HepG2 (cell line): Measurements from ENCODE around the gene APPBP2. TPM values are rescaled to one million over a fixed set of nuclear protein-coding genes. Genes with fewer than 3 reads are reported as not detected.
A peak's percentile ranks its signal among the peaks of the same experiment; 100 is the strongest.

ENCODE experiments used
- ETV5 ChIP-seq: IDR thresholded peaks from 2 replicates; pipeline ENCODE4 v1.6.1; 2018; ENCODE audit warnings: missing biosample characterization, missing genetic modification reagents, inconsistent platforms, borderline replicate concordance
- HNRNPH1 ChIP-seq: fragments of 200-400 bp; formaldehyde crosslinking; optimal IDR thresholded peaks from 2 replicates; pipeline ENCODE3; 2017; ENCODE audit warnings: mild to moderate bottlenecking, low read depth, low read length
- HOXA9 ChIP-seq: sonication (generic); formaldehyde crosslinking; IDR thresholded peaks from 2 replicates; pipeline ENCODE4 v1.8.1; 2022; ENCODE audit warnings: missing genetic modification reagents, mild to moderate bottlenecking, moderate library complexity, borderline replicate concordance
- NFE2L1 ChIP-seq: sonication (generic); formaldehyde crosslinking; IDR thresholded peaks from 2 replicates; pipeline ENCODE4 v1.4.0; 2020; ENCODE audit warnings: missing genetic modification reagents, mild to moderate bottlenecking, borderline replicate concordance
- NPAS2 ChIP-seq: sonication (generic); formaldehyde crosslinking; IDR thresholded peaks from 2 replicates; pipeline ENCODE4 v1.8.0; 2022; ENCODE audit warnings: mild to moderate bottlenecking, missing genetic modification reagents, borderline replicate concordance
- NR1H2 ChIP-seq: sonication (generic); formaldehyde crosslinking; IDR thresholded peaks from 2 replicates; pipeline ENCODE4 v1.8.1; 2022; ENCODE audit warnings: low read depth, missing genetic modification reagents, borderline replicate concordance
- RAD21 ChIP-seq: fragments of 450-650 bp; formaldehyde crosslinking; IDR thresholded peaks from 2 replicates; pipeline ENCODE4 v1.5.0; 2020; ENCODE audit warnings: mild to moderate bottlenecking
- ZBTB14 ChIP-seq: sonication (generic); formaldehyde crosslinking; IDR thresholded peaks from 2 replicates; pipeline ENCODE4 v1.4.0; 2020; ENCODE audit warnings: missing genetic modification reagents
- ZNF207 ChIP-seq: fragments of 450-650 bp; IDR thresholded peaks from 2 replicates; pipeline ENCODE4 v1.6.1; 2016; ENCODE audit warnings: antibody characterized with exemption, borderline replicate concordance
- ZNF335 ChIP-seq: sonication (generic); formaldehyde crosslinking; IDR thresholded peaks from 2 replicates; pipeline ENCODE4 v1.4.0; 2020; ENCODE audit warnings: missing genetic modification reagents
- ZNF562 ChIP-seq: sonication (generic); formaldehyde crosslinking; IDR thresholded peaks from 2 replicates; pipeline ENCODE4 v1.8.0; 2022; ENCODE audit warnings: missing genetic modification reagents, borderline replicate concordance
- ZNF75D ChIP-seq: sonication (generic); formaldehyde crosslinking; IDR thresholded peaks from 2 replicates; pipeline ENCODE4 v1.8.1; 2023; ENCODE audit warnings: missing genetic modification reagents, mild to moderate bottlenecking, borderline replicate concordance
- ZNF792 ChIP-seq: IDR thresholded peaks from 2 replicates; pipeline ENCODE4 v1.6.1; 2016
- ZNF83 ChIP-seq: sonication (generic); formaldehyde crosslinking; IDR thresholded peaks from 2 replicates; pipeline ENCODE4 v1.4.0; 2020; ENCODE audit warnings: missing genetic modification reagents, mild to moderate bottlenecking, borderline replicate concordance
- polyA plus RNA-seq, 8 experiments: library from polyadenylated mRNA; depleted of rRNA in 3 of 8; stranded (reverse) in 7 of 8; unstranded in 1 of 8; fragments of >200 nt; fragmentation: Illumina TruSeq in 4 of 8; extraction: Trizol in 4 of 8; gene quantifications; 2 replicates each; pipeline versions ENCODE4 v1.2.1 to v1.2.3, GENCODE V29; 2011 to 2016; ENCODE audit warnings: low read depth in 4 of 8, missing spikeins in 1 of 8, mixed read lengths in 1 of 8; ENCODE audit not compliant: insufficient read depth in 1 of 8
- total RNA-seq, 5 experiments: library from RNA; depleted of rRNA; stranded (reverse); fragments of >200 nt; fragmentation: Illumina TruSeq; extraction: Trizol; gene quantifications; 2 replicates each; pipeline ENCODE4 v1.2.3, GENCODE V29; 2016; ENCODE audit warnings: low read depth in 1 of 5
- TF ChIP-seq, protein P1 (sequence below): sonication (generic); formaldehyde crosslinking; IDR thresholded peaks from 2 replicates; pipeline ENCODE4 v1.5.0; 2020; ENCODE audit warnings: missing genetic modification reagents
- TF ChIP-seq, protein P2 (sequence below): sonication (generic); formaldehyde crosslinking; IDR thresholded peaks from one replicate; pipeline ENCODE4 v1.5.1; 2020; ENCODE audit warnings: mild to moderate bottlenecking, missing genetic modification reagents; ENCODE audit errors: not compliant biosample characterization
- TF ChIP-seq, protein P3 (sequence below): sonication (generic); formaldehyde crosslinking; IDR thresholded peaks from 2 replicates; pipeline ENCODE4 v1.5.0; 2020; ENCODE audit warnings: missing genetic modification reagents

The APPBP2 gene
- total and polyA plus RNA-seq, 2 of the 13 experiments (the other 11 are each of a cell fraction or from before 2014, with no cell fraction given), result 17.5 to 45.8 TPM

- TF ChIP-seq, protein P1, sequence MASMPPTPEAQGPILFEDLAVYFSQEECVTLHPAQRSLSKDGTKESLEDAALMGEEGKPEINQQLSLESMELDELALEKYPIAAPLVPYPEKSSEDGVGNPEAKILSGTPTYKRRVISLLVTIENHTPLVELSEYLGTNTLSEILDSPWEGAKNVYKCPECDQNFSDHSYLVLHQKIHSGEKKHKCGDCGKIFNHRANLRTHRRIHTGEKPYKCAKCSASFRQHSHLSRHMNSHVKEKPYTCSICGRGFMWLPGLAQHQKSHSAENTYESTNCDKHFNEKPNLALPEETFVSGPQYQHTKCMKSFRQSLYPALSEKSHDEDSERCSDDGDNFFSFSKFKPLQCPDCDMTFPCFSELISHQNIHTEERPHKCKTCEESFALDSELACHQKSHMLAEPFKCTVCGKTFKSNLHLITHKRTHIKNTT (CRISPR knock-in tag), result no peak
- no peak; the same call in 1 of the 2 replicates for TF ChIP-seq ZBTB14
- TF ChIP-seq, protein P2, sequence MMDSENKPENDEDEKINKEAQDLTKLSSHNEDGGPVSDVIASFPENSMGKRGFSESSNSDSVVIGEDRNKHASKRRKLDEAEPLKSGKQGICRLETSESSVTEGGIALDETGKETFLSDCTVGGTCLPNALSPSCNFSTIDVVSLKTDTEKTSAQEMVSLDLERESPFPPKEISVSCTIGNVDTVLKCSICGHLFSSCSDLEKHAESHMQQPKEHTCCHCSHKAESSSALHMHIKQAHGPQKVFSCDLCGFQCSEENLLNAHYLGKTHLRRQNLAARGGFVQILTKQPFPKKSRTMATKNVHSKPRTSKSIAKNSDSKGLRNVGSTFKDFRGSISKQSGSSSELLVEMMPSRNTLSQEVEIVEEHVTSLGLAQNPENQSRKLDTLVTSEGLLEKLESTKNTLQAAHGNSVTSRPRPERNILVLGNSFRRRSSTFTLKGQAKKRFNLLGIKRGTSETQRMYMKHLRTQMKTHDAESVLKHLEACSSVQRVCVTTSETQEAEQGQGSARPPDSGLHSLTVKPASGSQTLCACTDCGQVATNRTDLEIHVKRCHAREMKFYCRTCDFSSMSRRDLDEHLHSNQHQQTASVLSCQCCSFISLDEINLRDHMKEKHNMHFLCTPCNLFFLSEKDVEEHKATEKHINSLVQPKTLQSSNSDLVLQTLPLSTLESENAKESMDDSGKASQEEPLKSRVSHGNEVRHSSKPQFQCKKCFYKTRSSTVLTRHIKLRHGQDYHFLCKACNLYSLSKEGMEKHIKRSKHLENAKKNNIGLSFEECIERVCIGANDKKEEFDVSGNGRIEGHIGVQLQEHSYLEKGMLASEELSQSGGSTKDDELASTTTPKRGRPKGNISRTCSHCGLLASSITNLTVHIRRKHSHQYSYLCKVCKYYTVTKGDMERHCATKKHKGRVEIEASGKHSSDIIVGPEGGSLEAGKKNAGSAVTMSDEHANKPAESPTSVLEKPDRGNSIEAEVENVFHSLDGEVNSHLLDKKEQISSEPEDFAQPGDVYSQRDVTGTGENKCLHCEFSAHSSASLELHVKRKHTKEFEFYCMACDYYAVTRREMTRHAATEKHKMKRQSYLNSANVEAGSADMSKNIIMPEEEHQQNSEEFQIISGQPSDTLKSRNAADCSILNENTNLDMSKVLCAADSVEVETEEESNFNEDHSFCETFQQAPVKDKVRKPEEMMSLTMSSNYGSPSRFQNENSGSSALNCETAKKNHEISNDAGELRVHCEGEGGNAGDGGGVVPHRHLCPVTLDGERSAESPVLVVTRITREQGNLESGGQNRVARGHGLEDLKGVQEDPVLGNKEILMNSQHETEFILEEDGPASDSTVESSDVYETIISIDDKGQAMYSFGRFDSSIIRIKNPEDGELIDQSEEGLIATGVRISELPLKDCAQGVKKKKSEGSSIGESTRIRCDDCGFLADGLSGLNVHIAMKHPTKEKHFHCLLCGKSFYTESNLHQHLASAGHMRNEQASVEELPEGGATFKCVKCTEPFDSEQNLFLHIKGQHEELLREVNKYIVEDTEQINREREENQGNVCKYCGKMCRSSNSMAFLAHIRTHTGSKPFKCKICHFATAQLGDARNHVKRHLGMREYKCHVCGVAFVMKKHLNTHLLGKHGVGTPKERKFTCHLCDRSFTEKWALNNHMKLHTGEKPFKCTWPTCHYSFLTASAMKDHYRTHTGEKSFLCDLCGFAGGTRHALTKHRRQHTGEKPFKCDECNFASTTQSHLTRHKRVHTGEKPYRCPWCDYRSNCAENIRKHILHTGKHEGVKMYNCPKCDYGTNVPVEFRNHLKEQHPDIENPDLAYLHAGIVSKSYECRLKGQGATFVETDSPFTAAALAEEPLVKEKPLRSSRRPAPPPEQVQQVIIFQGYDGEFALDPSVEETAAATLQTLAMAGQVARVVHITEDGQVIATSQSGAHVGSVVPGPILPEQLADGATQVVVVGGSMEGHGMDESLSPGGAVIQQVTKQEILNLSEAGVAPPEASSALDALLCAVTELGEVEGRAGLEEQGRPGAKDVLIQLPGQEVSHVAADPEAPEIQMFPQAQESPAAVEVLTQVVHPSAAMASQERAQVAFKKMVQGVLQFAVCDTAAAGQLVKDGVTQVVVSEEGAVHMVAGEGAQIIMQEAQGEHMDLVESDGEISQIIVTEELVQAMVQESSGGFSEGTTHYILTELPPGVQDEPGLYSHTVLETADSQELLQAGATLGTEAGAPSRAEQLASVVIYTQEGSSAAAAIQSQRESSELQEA (CRISPR knock-in tag), result peak; percentile 70
- TF ChIP-seq HOXA9 (CRISPR knock-in tag), result no peak; the same call in 1 of the 2 replicates
- no peak for TF ChIP-seq ZNF207
- TF ChIP-seq ZNF335 (CRISPR knock-in tag), result peak; percentile 77; the same call in 1 of the 2 replicates
- no peak for TF ChIP-seq HNRNPH1
- TF ChIP-seq ZNF75D (CRISPR knock-in tag), result no peak; the same call in 1 of the 2 replicates
- TF ChIP-seq ZNF792, result no peak; the same call in none of the 2 replicates
- peak; percentile 51 for TF ChIP-seq RAD21 (CRISPR knock-in tag)
- no peak for TF ChIP-seq ZNF562 (CRISPR knock-in tag)
- TF ChIP-seq NR1H2 (CRISPR knock-in tag), result no peak
- 0 out of 2 replicates have a peak, but pooled peaks have one; percentile 14 for TF ChIP-seq ZNF83 (CRISPR knock-in tag)
- peak; percentile 60 for TF ChIP-seq ETV5 (CRISPR knock-in tag)
- no peak for TF ChIP-seq NFE2L1
- TF ChIP-seq, protein P3, sequence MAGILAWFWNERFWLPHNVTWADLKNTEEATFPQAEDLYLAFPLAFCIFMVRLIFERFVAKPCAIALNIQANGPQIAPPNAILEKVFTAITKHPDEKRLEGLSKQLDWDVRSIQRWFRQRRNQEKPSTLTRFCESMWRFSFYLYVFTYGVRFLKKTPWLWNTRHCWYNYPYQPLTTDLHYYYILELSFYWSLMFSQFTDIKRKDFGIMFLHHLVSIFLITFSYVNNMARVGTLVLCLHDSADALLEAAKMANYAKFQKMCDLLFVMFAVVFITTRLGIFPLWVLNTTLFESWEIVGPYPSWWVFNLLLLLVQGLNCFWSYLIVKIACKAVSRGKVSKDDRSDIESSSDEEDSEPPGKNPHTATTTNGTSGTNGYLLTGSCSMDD (CRISPR knock-in tag), result 0 out of 2 replicates have a peak, but pooled peaks have one; percentile 3
- no peak for TF ChIP-seq NPAS2 (CRISPR knock-in tag)
Measured at GRCh38 chr17:60525685-60526514, at the start of gene APPBP2 (continued).
